Amygdala (tissue), 56 donors: Measurements from ENCODE around the gene SIK2.

Experiments used
- DNase-seq, 56 donors: peaks; one replicate each; lab custom pipeline; 2025; lab: John Stamatoyannopoulos, UW

Gene SIK2

GRCh38 chr11:111601979-111602864 is at the start of gene SIK2:
TSS of gene SIK2 (plus strand) at chr11:111602449. CDS start at chr11:111602564, 115 bp downstream.
- peak; percentile 68 to 98 (median 93) for DNase-seq

GRCh38 chr11:111554532-111554931 is 47.7 kb upstream of the SIK2 start:
- no peak for DNase-seq

- DNase-seq = no peak
Observed at GRCh38 chr11:111555255-111555654, 47.0 kb upstream of the SIK2 start.

- DNase-seq = no peak
Observed at GRCh38 chr11:111557425-111558111, 44.7 kb upstream of the SIK2 start.

- DNase-seq = no peak
Observed at GRCh38 chr11:111559800-111560464, 42.3 kb upstream of the SIK2 start.

GRCh38 chr11:111560800-111561199 is 41.4 kb upstream of the SIK2 start:
- DNase-seq = no peak

- no peak for DNase-seq
Observed at GRCh38 chr11:111561306-111561705, 40.9 kb upstream of the SIK2 start.

- no peak for DNase-seq
Observed at GRCh38 chr11:111561791-111562325, 40.4 kb upstream of the SIK2 start.

- DNase-seq = no peak
Observed at GRCh38 chr11:111562692-111563389, 39.4 kb upstream of the SIK2 start.

- peak in 35 of 56 donors; percentile 3 to 87 (median 26) for DNase-seq
Observed at GRCh38 chr11:111565114-111565720, 37.0 kb upstream of the SIK2 start.

- no peak for DNase-seq
Observed at GRCh38 chr11:111566324-111566723, 35.9 kb upstream of the SIK2 start.

- DNase-seq = no peak
Observed at GRCh38 chr11:111569476-111569875, 32.8 kb upstream of the SIK2 start.

- DNase-seq = no peak
Observed at GRCh38 chr11:111570796-111571195, 31.5 kb upstream of the SIK2 start.

GRCh38 chr11:111571829-111572501 is 30.3 kb upstream of the SIK2 start:
- DNase-seq = no peak

GRCh38 chr11:111572581-111572980 is 29.7 kb upstream of the SIK2 start:
- no peak for DNase-seq

- DNase-seq = no peak
Observed at GRCh38 chr11:111573821-111574249, 28.4 kb upstream of the SIK2 start.

- DNase-seq = no peak
Observed at GRCh38 chr11:111574373-111575225, 27.6 kb upstream of the SIK2 start.

- no peak for DNase-seq
Observed at GRCh38 chr11:111575740-111576139, 26.5 kb upstream of the SIK2 start.
